ENCODE measurements around the gene PNKP. TPM values are rescaled to one million over a fixed set of nuclear protein-coding genes. Genes with fewer than 3 reads are reported as not detected.
A peak's percentile ranks its signal among the peaks of the same experiment; 100 is the strongest.

The PNKP gene
- total and polyA plus RNA-seq, 2 of the 8 experiments (the other 6 are each of a cell fraction or from before 2014, with no cell fraction given) = 45.8 to 105 TPM

GRCh38 chr19:49871349-49871985, 4.1 kb upstream of the PNKP start:
- no peak for FAIRE-seq
- Histone ChIP-seq H3K4me1 (replicated peaks in 1 of 4; ENCODE audit: control insufficient read depth in 3 of 4, insufficient read depth in 4 of 4, low read length in 3 of 4) (peaks cover 0 to 11% (median 6%) of the 10 kb centered on the region in 4 experiments; a peak in 5 of 7 replicates), H3K18ac (ENCODE audit: extremely low read depth, low read length) (no peak overlapping the region), H3K4me2 (ENCODE audit: insufficient read depth in 1 of 2, low read depth in 2 of 2, low read length in 2 of 2) (no peak overlapping the region), H3K4ac (replicated peaks; ENCODE audit: insufficient read length, low read depth, low read length) (no peak overlapping the region), H2BK15ac (ENCODE audit: low read length) (no peak overlapping the region), H2AK5ac (ENCODE audit: low read depth, low read length) (0 out of 2 replicates have a peak overlapping the region, but pooled peaks have one; percentile 39), H4K8ac (ENCODE audit: extremely low read depth, insufficient read depth, low read length) (no peak overlapping the region), H2BK120ac (replicated peaks; ENCODE audit: low read depth, low read length) (no peak overlapping the region), H3K4me3 (ENCODE audit: extremely low read depth in 1 of 4, insufficient read depth in 2 of 4, low read depth in 3 of 4, low read length in 4 of 4) (no peak overlapping the region), H3K27me3 (replicated peaks in 1 of 4; ENCODE audit: control insufficient read depth in 3 of 4, extremely low read depth in 1 of 4, insufficient read depth in 3 of 4, low read length in 3 of 4) (no peaks in the 10 kb centered on the region), H3K14ac (ENCODE audit: insufficient read length) (no peak overlapping the region), H2AFZ (ENCODE audit: low read length) (no peak overlapping the region), H3K56ac (replicated peaks; ENCODE audit: insufficient read length, low read depth, low read length) (no peak overlapping the region), H4K91ac (replicated peaks; ENCODE audit: insufficient read length, low read length) (no peak overlapping the region), H3K23me2 (ENCODE audit: low read depth, low read length) (peaks cover 19% of the 10 kb centered on the region), H3K79me1 (ENCODE audit: low read depth, low read length) (peaks cover 12% of the 10 kb centered on the region), H3K9me3 (ENCODE audit: insufficient read depth in 2 of 2, low read depth in 1 of 2, low read length in 1 of 2) (no peaks in the 10 kb centered on the region), H3K23ac (ENCODE audit: insufficient read length) (no peak overlapping the region), H3K27ac (ENCODE audit: low read depth, low read length) (no peak overlapping the region), H4K20me1 (replicated peaks in 1 of 2; ENCODE audit: control insufficient read depth in 1 of 2, insufficient read depth in 2 of 2, low read length in 2 of 2) (no peaks in the 10 kb centered on the region), H2BK20ac (ENCODE audit: low read length) (no peak overlapping the region), H3K9ac (replicated peaks in 1 of 4; ENCODE audit: extremely low read depth in 1 of 4, low read depth in 3 of 4, low read length in 3 of 4) (no peak overlapping the region), H2BK5ac (ENCODE audit: low read depth, low read length) (no peak overlapping the region; the same call in 1 of the 2 replicates), H3K79me2 (ENCODE audit: control insufficient read depth in 1 of 2, insufficient read depth in 2 of 2, low read length in 2 of 2) (peaks cover 0 to 21% of the 10 kb centered on the region in 2 experiments; a peak in 2 of 4 replicates), H3K36me3 (ENCODE audit: control insufficient read depth in 2 of 4, insufficient read depth in 4 of 4, low read length in 3 of 4) (no peaks in the 10 kb centered on the region; a peak in 1 of 8 replicates), H4K5ac (ENCODE audit: insufficient read length, low read depth, low read length) (no peak overlapping the region), H2BK12ac (ENCODE audit: low read depth, low read length) (no peak overlapping the region)
- 88% methylated on average over 15 of the region's 17 CpGs; no CpG with 5 or more reads in 1 of the 2 experiments for WGBS, 2 experiments (ENCODE audit: extremely low coverage in 1 of 2, insufficient coverage in 1 of 2, insufficient read length in 1 of 2, insufficient replicate concordance in 2 of 2, low coverage in 1 of 2, low lambda C conversion rate in 2 of 2, missing lambda C conversion rate in 1 of 2)
- ChIA-PET POLR2A (ENCODE audit: partially characterized antibody) (interaction anchor here (1.0 to 12.4 kb wide), 3 partner anchors 10 to 18 kb away, joined by 3 to 247 read pairs (median 6); partner anchors contain the start of gene PTOV1), CTCF (ENCODE audit: partially characterized antibody) (interaction anchor here (1.2 to 1.3 kb wide), 2 partner anchors 10 to 81 kb away, joined by 3 read pairs; no protein-coding TSS in a partner anchor)
- no peak for TF ChIP-seq SRF (IDR thresholded peaks at IDR 0.05; ENCODE audit: low read depth, low read length)
- no peak for TF ChIP-seq SIRT6 (IDR thresholded peaks at IDR 0.05; ENCODE audit: low read length)
- no peak for TF ChIP-seq TEAD4 (IDR thresholded peaks at IDR 0.05; ENCODE audit: low read depth, low read length)
- TF ChIP-seq NANOG (IDR thresholded peaks at IDR 0.05; ENCODE audit: insufficient read depth, low read depth, low read length, poor library complexity, severe bottlenecking) = no peak
- no peak for TF ChIP-seq CBX5 (IDR thresholded peaks at IDR 0.05; ENCODE audit: low read depth, low read length)
- TF ChIP-seq BCL11A (IDR thresholded peaks at IDR 0.05; ENCODE audit: low read depth in 2 of 2, low read length in 2 of 2) = no peak
- TF ChIP-seq CBX8 (IDR thresholded peaks at IDR 0.05; ENCODE audit: borderline replicate concordance, low read depth, low read length) = no peak
- TF ChIP-seq MAFK (IDR thresholded peaks at IDR 0.05; ENCODE audit: low read depth, low read length) = no peak
- no peak for TF ChIP-seq E2F6 (IDR thresholded peaks at IDR 0.05)
- no peak for TF ChIP-seq KDM1A (IDR thresholded peaks at IDR 0.05; ENCODE audit: borderline replicate concordance, low read length)
- DNase-seq (ENCODE audit: low read depth in 1 of 2, low spot score in 2 of 2) = no peak

Measured in H1 (cell line).